HepG2 (cell line): ENCODE measurements around the gene MTFR1L. TPM values are rescaled to one million over a fixed set of nuclear protein-coding genes. Genes with fewer than 3 reads are reported as not detected.

Experiments used
- ATAC-seq: fragments of 200-7000 bp; cut with Tn5 transposase; 3 replicates; pipeline ENCODE4 v1.9.1; 2020; ENCODE audit warnings: mild to moderate bottlenecking, moderate library complexity
- BruUV-seq: library from RNA; stranded (reverse); fragments of 400-500 nt; replicated peaks from 2 replicates; lab custom pipeline; 2021; lab: Mats Ljungman, UMichigan
- CTCF ChIA-PET: fragments of 300-600 bp; formaldehyde crosslinking; extraction: SDS; loops from one replicate; lab custom pipeline; 2021; ENCODE audit warnings: low total read pairs, inconsistent platforms, low intra/inter-chr PET ratio; lab: Yijun Ruan, JAX
- POLR2A ChIA-PET: fragments of 350-600 bp; sonication (Branson Sonifier 250); formaldehyde crosslinking; loops from one replicate; lab custom pipeline; 2020; ENCODE audit warnings: antibody characterized with exemption, inconsistent platforms; lab: Yijun Ruan, JAX
- DNase-seq: peaks from one replicate; pipeline ENCODE4 v3.0.0-alpha.2; 2015; ENCODE audit warnings: low spot score
- FAIRE-seq: peaks from 3 replicates; lab custom pipeline; 2011; peaks lifted over from hg19 to GRCh38; lab: Jason Lieb, UNC
- H2AFZ ChIP-seq: one replicate; pipeline ENCODE4 v1.6.1; 2011; ENCODE audit warnings: low read length, inconsistent platforms
- H3K27ac ChIP-seq: fragments of 300-600 bp; 3 replicates; pipeline ENCODE4 v1.8.0; 2011; ENCODE audit warnings: mixed run types, mild to moderate bottlenecking, mixed read lengths, low read length, inconsistent platforms; ENCODE audit not compliant: insufficient read depth; ENCODE audit errors: extremely low read length
- H3K27me3 ChIP-seq, 2 experiments: fragments of 200-600 bp in 1 of 2; 2 replicates in 1 of 2; 3 replicates in 1 of 2; pipeline versions ENCODE4 v1.6.0 to v1.8.0; 2011; ENCODE audit warnings: low read length in 2 of 2, mild to moderate bottlenecking in 2 of 2, moderate library complexity in 2 of 2, inconsistent platforms in 1 of 2; ENCODE audit not compliant: insufficient read depth in 2 of 2, control insufficient read depth in 1 of 2
- H3K36me3 ChIP-seq, 2 experiments: fragments of 200-600 bp in 1 of 2; replicated peaks in 1 of 2; 2 replicates in 1 of 2; 3 replicates in 1 of 2; pipeline versions ENCODE4 v1.5.1 to v1.8.0; 2011; ENCODE audit warnings: low read length in 2 of 2, inconsistent platforms in 1 of 2; ENCODE audit not compliant: insufficient read depth in 2 of 2, control insufficient read depth in 1 of 2
- H3K4me1 ChIP-seq: 2 replicates; pipeline ENCODE4 v1.5.1; 2012; ENCODE audit warnings: low read length, inconsistent platforms; ENCODE audit not compliant: insufficient read depth
- H3K4me2 ChIP-seq: 2 replicates; pipeline ENCODE4 v1.6.0; 2011; ENCODE audit warnings: low read depth, low read length, inconsistent platforms
- H3K4me3 ChIP-seq, 3 experiments: fragments of 200-600 bp in 1 of 3; sonication (generic), shearing (Covaris generic) in 1 of 3; replicated peaks in 1 of 3; 2 replicates each; pipeline ENCODE4 v1.5.1; 2011 to 2016; ENCODE audit warnings: low read length in 3 of 3, inconsistent platforms in 2 of 3, low read depth in 2 of 3, mild to moderate bottlenecking in 2 of 3, control low read depth in 1 of 3, mixed read lengths in 1 of 3; ENCODE audit not compliant: insufficient read depth in 1 of 3
- H3K79me2 ChIP-seq: one replicate; pipeline ENCODE4 v1.6.1; 2011; ENCODE audit warnings: low read length, inconsistent platforms; ENCODE audit not compliant: insufficient read depth
- H3K9ac ChIP-seq: 2 replicates; pipeline ENCODE4 v1.6.0; 2011; ENCODE audit warnings: mild to moderate bottlenecking, low read depth, low read length, inconsistent platforms; ENCODE audit not compliant: insufficient read depth
- H3K9me3 ChIP-seq: 2 replicates; pipeline ENCODE4 v1.5.1; 2012; ENCODE audit warnings: mild to moderate bottlenecking, low read length
- H4K20me1 ChIP-seq: 2 replicates; pipeline ENCODE4 v1.6.0; 2011; ENCODE audit warnings: inconsistent platforms, mild to moderate bottlenecking, low read length, moderate library complexity; ENCODE audit not compliant: insufficient read depth
- GMEB2 ChIP-seq: IDR thresholded peaks from 2 replicates; pipeline ENCODE4 v1.6.1; 2016; ENCODE audit warnings: missing biosample characterization, missing genetic modification reagents, low read depth
- HOXA5 ChIP-seq: sonication (generic); formaldehyde crosslinking; IDR thresholded peaks from 2 replicates; pipeline ENCODE4 v1.4.0; 2020; ENCODE audit warnings: missing genetic modification reagents
- KDM2A ChIP-seq: sonication (generic); formaldehyde crosslinking; IDR thresholded peaks from 2 replicates; pipeline ENCODE4 v1.4.0; 2020; ENCODE audit warnings: low read depth, missing genetic modification reagents, borderline replicate concordance
- NFKB2 ChIP-seq: sonication (generic); formaldehyde crosslinking; IDR thresholded peaks from 2 replicates; pipeline ENCODE4 v1.4.0; 2020; ENCODE audit warnings: missing genetic modification reagents, borderline replicate concordance
- POLR2G ChIP-seq: fragments of 200-400 bp; formaldehyde crosslinking; IDR thresholded peaks from 2 replicates; pipeline ENCODE4 v1.6.1; 2018; ENCODE audit warnings: mild to moderate bottlenecking, low read depth, low read length, moderate library complexity
- REL ChIP-seq: sonication (generic); formaldehyde crosslinking; conservative IDR thresholded peaks from 2 replicates; pipeline ENCODE4 v1.8.0; 2022; ENCODE audit warnings: mild to moderate bottlenecking, missing genetic modification reagents, moderate library complexity
- SMYD3 ChIP-seq: sonication (generic); formaldehyde crosslinking; IDR thresholded peaks from 2 replicates; pipeline ENCODE4 v1.8.1; 2023; ENCODE audit warnings: mild to moderate bottlenecking, missing genetic modification reagents
- SRF ChIP-seq: IDR thresholded peaks from 2 replicates; pipeline ENCODE4 v1.6.1; 2011; ENCODE audit warnings: mild to moderate bottlenecking, low read depth, low read length, moderate library complexity
- TCF12 ChIP-seq, 2 experiments: fragments of 450-650 bp in 1 of 2; sonication (generic) in 1 of 2; formaldehyde crosslinking in 1 of 2; IDR thresholded peaks; 2 replicates each; pipeline versions ENCODE4 v1.6.1 to v1.8.0; 2017 to 2022; ENCODE audit warnings: antibody characterized with exemption in 1 of 2, mild to moderate bottlenecking in 1 of 2, missing genetic modification reagents in 1 of 2, moderate library complexity in 1 of 2
- ZFP41 ChIP-seq: sonication (generic); formaldehyde crosslinking; IDR thresholded peaks from 2 replicates; pipeline ENCODE4 v1.4.0; 2020; ENCODE audit warnings: mild to moderate bottlenecking, missing genetic modification reagents, borderline replicate concordance
- ZNF12 ChIP-seq: sonication (generic); formaldehyde crosslinking; IDR thresholded peaks from 2 replicates; pipeline ENCODE4 v1.5.0; 2020; ENCODE audit warnings: missing genetic modification reagents
- ZNF382 ChIP-seq: sonication (generic); formaldehyde crosslinking; IDR thresholded peaks from 2 replicates; pipeline ENCODE4 v1.5.0; 2020; ENCODE audit warnings: missing genetic modification reagents, mild to moderate bottlenecking, borderline replicate concordance
- ZNF605 ChIP-seq: sonication (generic); formaldehyde crosslinking; IDR thresholded peaks from 2 replicates; pipeline ENCODE4 v1.8.0; 2022; ENCODE audit warnings: mild to moderate bottlenecking, missing genetic modification reagents
- ZNF766 ChIP-seq: sonication (generic); formaldehyde crosslinking; IDR thresholded peaks from 2 replicates; pipeline ENCODE4 v1.5.0; 2020; ENCODE audit warnings: missing genetic modification reagents, borderline replicate concordance
- ZNF772 ChIP-seq: sonication (generic); formaldehyde crosslinking; IDR thresholded peaks from 2 replicates; pipeline ENCODE4 v1.5.0; 2020; ENCODE audit warnings: mild to moderate bottlenecking, missing genetic modification reagents
- ZNF800 ChIP-seq: sonication (generic); formaldehyde crosslinking; IDR thresholded peaks from 2 replicates; pipeline ENCODE4 v1.4.0; 2020; ENCODE audit warnings: missing genetic modification reagents
- ZNF816 ChIP-seq: sonication (generic); formaldehyde crosslinking; IDR thresholded peaks from 2 replicates; pipeline ENCODE4 v1.8.0; 2022; ENCODE audit warnings: missing genetic modification reagents, mild to moderate bottlenecking, borderline replicate concordance
- WGBS: methylation state at CpG from one replicate; pipeline ENCODE4 v1.1.6; 2017; ENCODE audit warnings: low lambda C conversion rate; 5-methylcytosine and 5-hydroxymethylcytosine counted together
- in situ Hi-C: cut with HindIII; loops from 2 replicates; pipeline ENCODE4 v1.10.0; 2017; ENCODE audit warnings: low pct_unique_long_range_greater_than_20kb; ENCODE audit not compliant: extremely low pct_ligation_motif_present
- intact Hi-C: fragments of 100-400 bp; cut with micrococcal nuclease; formaldehyde crosslinking; loops from one replicate; pipeline ENCODE4 v1.10.0; 2022; ENCODE audit not compliant: unreplicated experiment
- polyA plus RNA-seq, 8 experiments: library from polyadenylated mRNA; depleted of rRNA in 3 of 8; stranded (reverse) in 7 of 8; unstranded in 1 of 8; fragments of >200 nt; fragmentation: Illumina TruSeq in 4 of 8; extraction: Trizol in 4 of 8; gene quantifications; 2 replicates each; pipeline versions ENCODE4 v1.2.1 to v1.2.3, GENCODE V29; 2011 to 2016; ENCODE audit warnings: low read depth in 4 of 8, missing spikeins in 1 of 8, mixed read lengths in 1 of 8; ENCODE audit not compliant: insufficient read depth in 1 of 8
- total RNA-seq, 5 experiments: library from RNA; depleted of rRNA; stranded (reverse); fragments of >200 nt; fragmentation: Illumina TruSeq; extraction: Trizol; gene quantifications; 2 replicates each; pipeline ENCODE4 v1.2.3, GENCODE V29; 2016; ENCODE audit warnings: low read depth in 1 of 5
- TF ChIP-seq, protein P1 (sequence below): sonication (generic); formaldehyde crosslinking; IDR thresholded peaks from 2 replicates; pipeline ENCODE4 v1.4.0; 2020; ENCODE audit warnings: low read depth, mild to moderate bottlenecking, missing genetic modification reagents

MTFR1L gene
- total and polyA plus RNA-seq, 2 of the 13 experiments (the other 11 are each of a cell fraction or from before 2014, with no cell fraction given), result 38.0 to 55.7 TPM

- no peaks in the 10 kb centered on the region for H3K9me3 ChIP-seq
- peak overlapping the region; percentile 38 for H3K9ac ChIP-seq
- peak overlapping the region; percentile 45 for H2AFZ ChIP-seq
- H3K36me3 ChIP-seq, result no peaks in the 10 kb centered on the region
- H3K27ac ChIP-seq, result no peak overlapping the region
- H3K4me3 ChIP-seq, result peak overlapping the region; percentile 35 to 69 (median 52)
- H3K79me2 ChIP-seq, result no peaks in the 10 kb centered on the region
- POLR2A ChIA-PET, result no interaction called here
- CTCF ChIA-PET, result interaction anchor here (1.1 kb wide), 1 partner anchor 10 kb away, joined by 3 read pairs; no protein-coding TSS in a partner anchor
- no peaks in the 10 kb centered on the region for H4K20me1 ChIP-seq
- peak; percentile 55 for FAIRE-seq
- in situ Hi-C loops, result no loop called here
- intact Hi-C loops, result loop anchor here (10.0 kb wide), 1 partner anchor 77 kb away; no protein-coding TSS in a partner anchor
- peak; percentile 74 for DNase-seq
- H3K4me1 ChIP-seq, result peaks cover 63% of the 10 kb centered on the region
- 7% methylated on average over 17 of the region's 34 CpGs for WGBS
- H3K4me2 ChIP-seq, result peak overlapping the region; percentile 93
- no TSS peak for BruUV-seq
- ATAC-seq, result peak; percentile 48
- H3K27me3 ChIP-seq, result peaks cover 7 to 27% of the 10 kb centered on the region in 2 experiments
- TF ChIP-seq ZNF382 (CRISPR knock-in tag) (no peak), ZNF605 (no peak), ZNF12 (CRISPR knock-in tag) (0 out of 2 replicates have a peak, but pooled peaks have one; percentile 19), ZNF772 (CRISPR knock-in tag) (peak; percentile 45; the same call in 1 of the 2 replicates), ZNF800 (0 out of 2 replicates have a peak, but pooled peaks have one; percentile 51), TCF12 (IDR thresholded peaks at IDR 0.05) (no peak), TCF12 (CRISPR knock-in tag; IDR thresholded peaks at IDR 0.05) (no peak), GMEB2 (no peak), ZFP41 (CRISPR knock-in tag) (no peak), ZNF766 (CRISPR knock-in tag) (0 out of 2 replicates have a peak, but pooled peaks have one; percentile 23), ZNF816 (CRISPR knock-in tag) (no peak), HOXA5 (no peak), POLR2G (no peak), REL (0 out of 2 replicates have a peak, but pooled peaks have one; percentile 32), KDM2A (CRISPR knock-in tag) (peak; percentile 30; the same call in 1 of the 2 replicates), NFKB2 (peak; percentile 34; the same call in 1 of the 2 replicates), SMYD3 (CRISPR knock-in tag) (no peak), SRF (no peak)
- TF ChIP-seq, protein P1, sequence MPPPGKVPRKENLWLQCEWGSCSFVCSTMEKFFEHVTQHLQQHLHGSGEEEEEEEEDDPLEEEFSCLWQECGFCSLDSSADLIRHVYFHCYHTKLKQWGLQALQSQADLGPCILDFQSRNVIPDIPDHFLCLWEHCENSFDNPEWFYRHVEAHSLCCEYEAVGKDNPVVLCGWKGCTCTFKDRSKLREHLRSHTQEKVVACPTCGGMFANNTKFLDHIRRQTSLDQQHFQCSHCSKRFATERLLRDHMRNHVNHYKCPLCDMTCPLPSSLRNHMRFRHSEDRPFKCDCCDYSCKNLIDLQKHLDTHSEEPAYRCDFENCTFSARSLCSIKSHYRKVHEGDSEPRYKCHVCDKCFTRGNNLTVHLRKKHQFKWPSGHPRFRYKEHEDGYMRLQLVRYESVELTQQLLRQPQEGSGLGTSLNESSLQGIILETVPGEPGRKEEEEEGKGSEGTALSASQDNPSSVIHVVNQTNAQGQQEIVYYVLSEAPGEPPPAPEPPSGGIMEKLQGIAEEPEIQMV (CRISPR knock-in tag), result 0 out of 2 replicates have a peak, but pooled peaks have one; percentile 32
These were observed 48.3 kb upstream of the MTFR1L start for GRCh38 chr1:25771221-25772114.
